Stomach (tissue), 4 donors: ENCODE measurements around the gene DRGX.

Experiments used
- CTCF ChIP-seq, 7 experiments: fragments of 450-650 bp in 4 of 7; fragments of 200-600 bp in 3 of 7; sonication (generic) in 3 of 7; IDR thresholded peaks; one replicate each; pipeline ENCODE4 v1.5.1; 2016 to 2019; ENCODE audit warnings: antibody characterized with exemption in 7 of 7, control low read depth in 2 of 7, mild to moderate bottlenecking in 1 of 7
- EP300 ChIP-seq: sonication (generic); formaldehyde crosslinking; IDR thresholded peaks from one replicate; pipeline ENCODE4 v1.6.1; 2017; ENCODE audit warnings: antibody characterized with exemption
- POLR2AphosphoS5 ChIP-seq, 3 donors: sonication (generic); formaldehyde crosslinking; IDR thresholded peaks; one replicate each; pipeline ENCODE4 v1.6.1; 2016; ENCODE audit warnings: antibody characterized with exemption in 3 of 3

- TF ChIP-seq CTCF (IDR thresholded peaks at IDR 0.05) (peak in 5 of 7 experiments; percentile 58 to 80 (median 75)), EP300 (no peak), POLR2AphosphoS5 (IDR thresholded peaks at IDR 0.05) (no peak)
These were observed 11.8 kb upstream of the DRGX start for GRCh38 chr10:49407552-49408137.
